HG02970 (cell line): ENCODE results near the gene POLD2.

Experiments used
- ATAC-seq: cut with Tn5 transposase; IDR thresholded peaks from one replicate; pipeline ENCODE4 v1.9.1; 2021; ENCODE audit warnings: mild to moderate bottlenecking, moderate library complexity, moderate number of reproducible peaks; ENCODE audit not compliant: unreplicated experiment, low FRiP score

POLD2 gene

DNA sequence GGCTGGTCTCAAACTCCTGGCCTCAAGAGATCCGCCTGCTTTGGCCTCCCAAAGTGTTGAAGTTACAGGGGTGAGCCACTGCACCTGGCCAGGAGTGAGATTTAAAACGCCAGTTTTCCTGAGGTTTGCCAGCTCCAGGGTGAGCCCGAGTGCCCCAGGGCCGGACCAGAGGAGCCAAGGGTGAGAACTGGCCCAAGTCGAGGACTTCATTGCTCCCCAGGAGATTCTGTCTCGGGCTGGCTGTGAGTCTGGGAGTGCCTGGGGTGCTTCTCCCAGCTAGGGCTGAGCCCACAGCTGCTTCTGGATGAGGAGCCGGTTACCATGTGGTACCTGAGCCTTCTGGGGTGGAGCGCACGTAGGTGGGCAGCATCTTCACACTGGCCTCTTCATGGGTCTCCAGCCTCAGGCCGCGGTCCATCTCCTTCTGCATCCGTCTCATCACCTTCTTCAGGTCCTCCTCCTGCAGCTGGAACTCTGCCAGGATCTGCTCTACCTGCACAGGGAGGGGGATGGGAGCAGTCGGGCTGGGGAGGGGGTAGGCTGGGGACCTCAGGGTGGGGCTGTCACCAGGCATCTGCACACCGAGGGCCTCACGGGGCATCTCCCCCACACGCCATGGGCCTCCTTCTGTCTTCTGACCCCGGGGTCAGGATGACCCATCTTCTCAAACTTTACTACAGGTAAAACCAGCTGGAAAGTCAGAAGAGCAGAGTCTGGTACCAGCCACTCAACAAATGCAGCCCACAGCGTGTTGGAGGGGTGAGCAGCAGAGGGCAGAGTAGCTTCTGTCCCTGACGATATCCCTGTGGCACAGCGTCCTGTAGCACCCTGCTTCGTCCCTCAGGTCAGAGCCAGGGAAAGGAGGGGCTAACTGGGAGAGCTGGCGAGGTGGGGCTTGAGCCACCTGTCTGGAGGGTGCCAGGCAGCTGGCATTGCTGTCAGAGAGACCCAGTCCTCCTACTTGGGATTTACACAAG lies 29.9 kb upstream of the POLD2 start:
- no peak for ATAC-seq

DNA sequence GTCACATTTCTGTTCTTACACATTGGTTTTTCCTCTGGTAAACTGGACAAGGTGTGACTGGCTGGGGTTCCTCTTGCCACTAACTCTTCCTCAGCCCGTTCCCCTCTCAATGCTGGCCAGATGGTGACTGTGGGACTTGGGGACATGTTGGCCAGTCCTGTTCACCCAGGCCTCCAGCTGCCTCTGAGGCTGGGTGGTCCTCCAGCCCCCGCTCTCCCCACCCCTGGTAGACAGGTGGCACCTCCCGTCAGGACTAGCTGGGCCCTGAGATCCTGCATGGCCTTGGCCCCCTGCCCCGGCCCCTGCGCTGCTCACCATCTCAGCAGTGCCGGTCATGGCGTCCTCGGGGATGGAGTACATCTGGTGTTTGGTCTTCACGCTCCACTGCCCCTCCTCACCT lies 28.6 kb upstream of the POLD2 start:
- no peak for ATAC-seq

DNA sequence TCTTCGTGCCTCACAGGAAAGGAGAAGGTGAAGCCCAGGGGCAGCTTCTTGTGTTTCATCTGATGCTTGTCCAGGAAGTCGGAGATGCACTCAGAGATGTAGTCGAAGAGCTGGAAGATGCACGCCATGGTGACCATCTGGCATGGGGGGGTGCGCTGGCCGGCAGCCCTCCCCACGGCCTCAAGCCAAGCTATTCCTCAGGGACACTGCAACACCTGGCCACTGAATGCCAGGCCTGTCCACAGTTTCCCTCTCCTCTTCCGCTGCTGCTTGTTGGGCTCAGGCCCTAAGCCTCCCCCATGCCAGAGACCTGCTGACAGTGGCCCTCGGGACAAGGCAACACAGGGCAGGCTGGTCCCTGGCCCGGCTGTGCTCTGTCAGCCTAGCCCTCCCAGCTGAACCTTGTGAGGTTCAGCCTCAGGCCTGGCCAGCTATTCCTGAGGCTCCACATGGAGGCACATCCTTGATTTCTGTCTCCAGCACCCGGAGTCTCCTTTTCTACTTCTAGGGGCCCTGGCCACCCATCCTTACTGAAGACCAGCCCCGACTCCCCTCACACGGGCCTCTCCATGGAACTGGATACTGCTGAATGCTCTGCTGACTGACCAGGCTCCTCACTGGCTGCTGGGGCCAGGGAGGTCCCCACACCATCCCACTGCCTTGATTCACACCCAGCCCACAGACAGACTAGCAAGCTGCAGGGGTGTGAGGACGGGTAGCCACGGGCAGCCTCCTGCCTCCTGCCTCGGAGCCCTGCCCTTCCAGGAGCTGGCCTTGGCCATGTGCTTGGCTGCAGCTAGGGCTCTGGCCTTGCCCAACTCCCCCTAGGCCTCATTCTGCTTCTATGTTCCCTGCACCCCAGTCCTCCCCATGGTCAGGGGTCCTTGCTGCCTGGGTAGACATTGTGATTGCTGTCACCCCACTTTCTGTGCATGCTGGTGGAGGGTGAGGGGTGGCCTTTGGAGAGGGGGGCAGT lies 27.9 kb upstream of the POLD2 start:
- no peak for ATAC-seq

DNA sequence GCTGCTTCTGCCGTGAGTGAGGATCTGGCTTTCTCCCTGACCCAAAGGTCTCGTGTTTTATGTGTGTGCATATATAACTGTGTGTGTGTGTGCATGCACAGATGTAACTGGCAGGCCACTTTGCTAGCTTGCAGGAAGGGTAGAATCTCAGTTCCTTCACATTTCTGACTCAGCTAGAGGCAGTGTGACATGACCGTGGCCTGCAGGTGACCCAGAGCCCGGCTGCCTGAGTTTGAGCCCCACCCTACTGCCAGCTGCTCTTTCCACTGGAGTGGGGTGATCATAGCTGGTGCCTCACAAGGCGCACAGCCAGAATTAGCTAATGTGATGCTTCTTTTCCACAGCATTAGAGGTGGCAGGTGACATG lies 27.1 kb upstream of the POLD2 start:
- ATAC-seq = no peak

DNA sequence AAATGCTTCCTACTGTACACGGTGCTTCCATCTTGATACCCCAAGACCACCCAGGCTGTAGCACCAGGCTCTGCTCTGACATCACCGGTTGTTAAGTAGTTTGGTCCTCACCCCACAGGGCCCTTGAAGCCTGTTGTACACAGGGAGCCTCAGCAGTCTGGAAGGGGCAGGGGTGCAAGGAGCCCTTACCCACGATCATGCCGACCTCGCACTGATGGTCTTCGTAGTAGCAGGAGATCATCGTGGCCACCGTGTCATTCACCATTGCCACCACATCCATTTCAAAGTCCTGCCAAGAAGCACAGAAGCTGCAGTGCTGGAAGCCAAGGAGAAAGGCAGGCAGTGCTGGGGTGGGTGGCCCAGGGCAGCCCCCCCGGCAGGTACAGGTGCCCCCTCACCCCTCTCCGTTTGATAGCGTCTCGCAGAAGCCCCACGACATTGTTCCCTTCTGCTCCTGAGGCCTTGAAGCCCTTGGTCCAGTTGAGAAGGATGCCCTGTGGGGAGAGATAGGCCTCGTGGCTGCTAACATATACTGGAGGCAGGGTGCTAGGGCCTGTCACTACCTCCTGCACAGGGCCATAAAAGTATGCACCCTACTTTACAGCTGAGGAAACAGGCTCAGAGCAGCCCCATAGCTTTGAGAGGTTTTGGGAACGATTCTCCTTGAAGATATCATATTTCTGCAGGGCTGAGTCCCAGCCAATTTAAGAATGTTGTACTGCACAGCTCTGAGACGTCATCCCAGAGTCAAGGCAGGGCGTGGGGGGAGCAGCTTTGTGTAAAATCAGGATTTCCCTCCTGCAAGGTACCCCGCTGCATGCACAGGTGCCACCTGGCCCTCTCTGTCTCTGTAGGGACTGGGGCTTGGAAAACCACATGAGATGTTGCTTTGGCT lies 26.5 kb upstream of the POLD2 start:
- ATAC-seq = no peak

DNA sequence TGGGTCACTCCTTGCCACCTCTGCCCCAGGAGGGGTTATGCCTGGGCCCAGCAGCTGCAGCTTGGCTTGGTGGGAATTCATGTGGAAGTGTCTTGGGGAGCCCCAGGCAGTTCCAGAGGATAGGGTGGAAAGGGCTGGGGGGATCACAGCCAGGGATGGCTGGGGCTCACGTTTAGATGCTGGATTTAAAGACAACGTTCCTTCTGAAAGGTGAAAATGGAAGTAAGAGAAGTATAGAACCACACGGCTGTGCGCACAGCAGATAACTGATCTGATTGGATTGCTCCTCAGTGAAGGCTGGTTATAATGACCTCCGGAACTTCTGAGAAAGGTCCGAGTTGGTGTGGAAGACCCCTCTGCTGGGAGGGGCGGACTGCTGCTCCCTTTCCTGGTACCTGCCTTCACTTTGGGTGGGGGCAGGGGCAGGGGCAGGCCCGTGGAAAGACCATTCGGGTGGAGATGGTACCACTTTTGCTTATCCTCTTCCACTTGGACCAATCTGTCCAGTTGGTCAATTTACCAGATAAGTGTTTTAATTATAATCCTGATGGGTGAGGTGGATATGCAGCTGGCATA lies 25.7 kb upstream of the POLD2 start:
- ATAC-seq = no peak

DNA sequence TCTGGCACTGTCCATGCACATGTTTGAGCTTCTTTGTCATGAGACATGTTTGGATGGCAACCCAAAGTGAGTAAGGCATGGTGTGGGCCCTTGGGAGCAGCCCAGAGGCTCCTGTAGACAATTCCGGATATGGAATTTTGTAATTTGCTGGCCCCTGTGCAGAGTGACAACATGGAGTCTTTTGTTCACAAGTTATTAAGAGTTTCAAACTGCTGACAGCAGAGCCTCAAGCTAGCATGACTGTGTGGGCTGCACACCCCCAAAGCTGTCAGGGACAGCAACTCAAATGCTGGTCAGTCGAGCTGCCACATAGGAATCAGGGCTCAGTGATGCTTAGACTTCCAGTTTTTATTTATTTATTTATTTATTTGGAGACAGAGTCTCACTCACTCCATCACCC lies 24.8 kb upstream of the POLD2 start:
- no peak for ATAC-seq

DNA sequence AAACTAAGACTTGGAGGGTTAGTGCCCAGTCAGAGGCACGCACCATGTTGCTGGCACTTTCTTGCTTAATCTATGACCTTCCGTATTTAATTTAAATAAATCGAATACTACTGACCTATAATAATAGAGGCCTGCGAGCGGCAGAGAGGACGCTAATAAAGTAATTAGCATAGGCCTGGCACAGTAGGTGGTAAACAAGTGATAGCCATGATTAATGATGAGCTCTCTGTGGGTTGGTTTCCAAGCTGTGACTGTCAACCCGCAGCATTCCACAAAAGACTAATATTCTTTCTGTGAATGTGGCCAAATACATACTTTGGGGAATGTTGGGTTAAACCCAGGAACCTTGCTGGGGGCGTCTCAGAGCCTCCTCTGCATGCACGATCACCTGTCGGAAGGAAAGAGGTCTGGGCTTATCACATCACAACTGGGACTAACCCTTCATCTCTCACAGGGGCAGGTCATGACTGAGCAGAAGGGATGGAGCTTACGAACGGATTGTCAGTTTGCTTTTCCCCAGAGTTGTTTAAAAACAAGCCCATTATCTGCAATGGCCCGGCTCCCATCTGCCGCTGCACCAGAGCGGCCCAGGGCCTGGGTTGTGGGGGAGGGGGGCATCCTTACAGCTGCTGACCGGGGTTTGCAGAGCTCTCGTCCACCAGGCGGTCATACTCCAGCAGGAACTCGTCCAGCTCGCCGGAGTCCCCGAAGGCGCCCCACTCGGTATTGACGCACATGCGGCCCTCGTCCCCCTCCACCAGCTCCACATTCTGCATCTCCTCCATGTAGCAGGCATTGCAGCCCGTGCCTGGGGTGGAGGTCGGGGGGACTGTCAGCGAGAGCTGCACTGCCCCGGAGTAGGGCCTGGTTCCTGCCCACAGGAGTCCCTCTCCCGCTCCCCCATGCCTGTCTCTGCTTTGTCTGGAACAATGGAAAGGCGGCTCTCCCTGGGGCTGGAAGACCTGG lies 24.0 kb upstream of the POLD2 start:
- ATAC-seq = no peak

DNA sequence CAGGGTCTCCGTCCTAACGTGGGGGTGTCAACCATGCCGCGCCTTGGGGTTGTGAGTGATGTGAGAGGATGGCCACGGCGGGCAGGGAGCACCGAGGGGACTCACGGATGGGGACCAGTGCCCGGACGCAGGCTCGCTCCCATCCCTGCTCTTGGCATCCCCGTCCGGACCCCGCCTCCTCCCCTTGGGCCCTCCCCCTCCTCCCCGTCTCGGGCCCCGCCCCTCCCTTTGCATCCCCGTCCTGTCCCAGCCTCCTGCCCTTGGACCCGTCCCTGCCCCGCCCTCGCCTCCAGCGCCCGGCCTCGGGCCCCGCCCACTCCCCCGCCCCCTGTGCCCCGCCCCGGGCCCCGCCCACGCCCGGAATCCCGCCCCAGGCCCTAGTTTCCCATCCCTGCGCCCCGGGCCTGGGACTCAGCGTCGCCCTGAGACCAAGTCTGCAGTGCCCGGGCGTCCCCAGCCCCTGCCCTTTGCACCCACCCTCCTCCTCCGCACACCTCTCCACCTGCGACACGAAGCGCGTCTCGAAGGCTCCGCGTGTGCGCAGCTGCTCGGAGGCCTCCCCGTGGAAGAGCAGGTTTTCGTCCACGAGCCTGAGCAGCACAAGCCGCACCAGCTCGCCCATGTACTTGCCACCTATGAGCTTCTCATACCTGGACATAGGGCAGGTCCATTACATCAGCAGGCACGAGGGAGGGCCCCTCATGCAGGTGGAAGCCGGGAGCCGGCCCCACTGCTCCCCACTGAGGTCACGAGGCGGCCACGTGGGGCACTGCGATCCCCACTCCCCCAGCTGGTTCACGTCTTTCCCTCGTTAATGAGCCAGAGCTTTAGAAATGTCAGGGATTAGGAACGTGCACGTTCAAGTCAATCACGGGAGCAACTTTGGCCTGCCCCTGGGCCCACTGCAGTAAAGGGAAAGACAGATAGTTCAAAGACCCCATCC lies 22.9 kb upstream of the POLD2 start:
- no peak for ATAC-seq

DNA sequence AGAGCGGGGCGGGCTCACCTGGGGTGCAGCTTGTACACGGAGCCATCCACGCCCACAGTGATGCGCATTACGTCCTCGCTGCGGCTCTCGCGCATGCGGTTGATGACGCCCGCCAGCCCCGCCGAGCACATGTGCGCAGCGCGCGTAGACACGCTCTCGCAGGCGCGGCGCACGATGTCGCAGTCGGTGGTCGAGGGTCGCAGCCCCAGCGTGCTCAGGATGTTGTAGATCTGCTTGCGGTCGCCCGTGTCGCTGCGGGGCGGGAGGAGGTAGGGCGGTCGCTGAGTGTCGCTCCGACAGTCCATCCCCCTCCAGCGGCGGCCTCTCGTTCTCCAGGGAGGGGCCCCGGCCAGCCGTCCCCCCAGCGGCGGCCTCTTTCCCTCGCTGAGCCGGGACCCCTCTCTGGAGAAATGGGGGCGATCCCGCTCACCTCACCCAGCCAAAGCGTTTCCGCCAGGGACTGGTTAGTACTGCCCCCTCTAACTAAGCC lies 22.2 kb upstream of the POLD2 start:
- no peak for ATAC-seq

DNA sequence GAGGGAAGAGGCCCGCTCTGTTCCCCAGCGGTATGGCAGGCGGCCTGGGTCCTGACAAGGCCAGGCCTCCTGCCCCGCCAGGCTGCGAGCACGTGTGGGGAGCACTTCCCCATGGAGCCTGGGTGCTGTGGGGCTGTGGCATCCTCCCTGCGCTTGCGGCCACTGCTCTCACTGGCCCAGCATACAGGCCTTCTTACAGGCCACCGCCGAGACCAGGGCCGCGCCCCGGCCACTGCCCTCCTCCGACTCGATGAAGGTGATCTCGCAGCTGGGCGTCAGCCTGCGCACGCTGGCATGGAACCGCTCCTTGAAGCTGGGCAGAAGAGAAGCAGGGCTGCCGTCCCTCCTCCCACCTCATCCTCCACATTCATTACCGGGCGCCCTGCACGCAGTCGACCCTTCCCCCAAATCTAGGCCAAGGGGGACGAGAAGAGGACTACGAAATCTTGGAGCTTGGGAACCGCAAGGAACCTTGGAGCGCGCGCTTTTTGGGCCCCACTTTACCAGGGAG lies 21.7 kb upstream of the POLD2 start:
- ATAC-seq = no peak

DNA sequence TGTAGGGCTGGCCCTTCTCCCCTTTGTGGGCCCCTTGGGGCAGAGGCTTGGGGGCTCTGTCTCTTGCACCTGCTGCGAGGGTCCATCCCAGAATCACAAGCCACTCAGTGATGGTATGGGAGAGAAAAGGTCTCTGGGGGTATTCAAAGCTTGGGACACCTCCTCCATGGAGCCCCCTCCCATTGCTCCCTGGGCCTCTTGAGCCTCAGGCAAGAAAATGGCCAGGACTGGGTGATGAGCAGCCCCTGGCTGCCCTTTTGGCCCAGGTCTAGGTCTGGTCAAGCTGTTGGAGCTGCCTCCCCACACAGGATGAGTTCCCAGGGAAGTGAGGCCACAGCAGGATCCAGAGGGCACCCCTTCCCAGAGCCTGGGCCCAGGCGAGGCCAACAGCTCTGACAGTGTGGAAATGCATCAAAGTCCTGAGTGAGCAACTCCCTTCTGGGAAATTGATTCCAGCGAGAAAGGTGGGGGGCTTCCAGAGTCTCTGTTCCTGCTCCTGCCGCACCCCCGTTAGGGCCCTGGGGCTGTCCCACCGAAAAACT lies 21.1 kb upstream of the POLD2 start:
- no peak for ATAC-seq

DNA sequence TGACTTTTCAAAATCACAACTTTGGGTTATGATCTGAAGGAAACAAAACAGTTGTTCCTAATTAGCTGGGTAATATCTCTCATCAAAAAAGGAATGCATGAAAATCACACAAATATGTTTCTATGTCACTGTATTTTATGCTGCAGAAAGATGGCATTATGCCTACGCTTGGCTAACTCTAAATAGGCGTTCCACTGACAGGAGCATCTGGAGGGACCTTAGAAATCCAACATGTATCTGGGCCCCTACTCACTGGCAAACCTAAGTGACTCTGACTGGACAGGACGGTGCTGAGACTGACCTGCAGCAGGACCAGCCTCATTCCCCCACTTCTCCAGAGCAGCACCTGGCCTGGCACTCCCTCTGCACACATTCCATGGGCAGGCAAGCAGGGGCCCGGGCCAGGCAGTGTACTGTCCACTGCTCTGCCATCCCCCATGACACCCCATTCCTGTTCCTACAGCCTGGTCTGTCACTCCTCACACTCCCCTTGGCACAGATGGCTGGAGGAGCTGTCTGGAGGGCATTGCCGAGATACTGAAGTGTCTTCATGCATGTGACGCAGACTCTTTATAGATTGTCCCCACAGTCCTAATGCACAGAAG lies 20.4 kb upstream of the POLD2 start:
- no peak for ATAC-seq

DNA sequence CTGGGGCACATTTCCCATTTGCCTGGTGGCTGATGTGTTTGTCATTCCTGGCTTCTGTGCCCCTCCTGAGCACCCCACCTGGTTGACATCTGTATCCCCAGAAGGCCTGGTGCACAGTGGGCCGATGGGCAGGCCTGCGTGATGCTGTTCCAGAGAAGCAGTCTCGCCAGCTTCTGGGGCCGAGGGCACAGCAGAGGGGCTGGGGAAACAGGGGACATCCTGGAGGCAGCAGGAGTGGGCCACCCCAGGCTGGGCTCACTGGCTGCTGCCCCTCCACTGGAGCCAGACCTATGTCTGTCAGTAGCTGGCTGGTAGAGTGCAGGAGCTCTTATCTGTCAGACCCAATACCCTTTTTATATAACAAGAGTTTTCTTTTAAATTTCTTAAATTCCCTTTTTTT lies 18.7 kb upstream of the POLD2 start:
- ATAC-seq = no peak

DNA sequence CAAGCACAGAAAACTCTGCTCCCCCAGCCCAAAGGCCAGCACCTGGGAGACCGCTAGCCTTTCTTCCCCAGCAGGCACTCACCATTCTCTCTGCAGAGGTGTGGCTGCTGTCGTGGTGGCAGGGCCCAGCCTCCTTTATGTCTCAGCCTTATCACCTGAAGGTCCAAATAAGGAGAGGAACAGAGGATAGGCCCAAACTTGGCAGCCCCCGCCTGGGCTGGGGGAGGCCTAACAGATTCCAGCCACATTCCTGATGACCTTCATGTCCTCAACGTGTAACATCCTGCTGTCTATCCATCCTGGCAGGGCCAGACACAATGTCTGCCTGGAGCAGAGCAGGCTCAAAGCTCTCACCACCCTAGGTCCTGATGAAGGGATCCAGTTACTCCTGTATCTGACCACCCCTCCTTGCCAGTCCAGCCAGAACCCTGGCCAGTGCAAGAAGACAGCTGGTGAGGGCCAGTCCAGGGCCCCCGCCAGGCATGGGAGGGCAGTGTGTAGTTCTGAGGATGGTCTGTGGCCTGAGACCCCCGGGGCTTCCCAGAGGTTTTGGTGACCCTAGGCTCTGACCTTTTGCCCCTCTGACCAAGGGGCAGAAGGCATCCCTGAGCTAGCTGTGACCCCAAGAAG lies 18.0 kb upstream of the POLD2 start, which contains the start of gene MYL7:
Gene MYL7, minus strand, starts transcription at position 112 of the 630 bp plus-strand sequence. Its CDS starts 27 bp downstream, at position 85.
- ATAC-seq = no peak

DNA sequence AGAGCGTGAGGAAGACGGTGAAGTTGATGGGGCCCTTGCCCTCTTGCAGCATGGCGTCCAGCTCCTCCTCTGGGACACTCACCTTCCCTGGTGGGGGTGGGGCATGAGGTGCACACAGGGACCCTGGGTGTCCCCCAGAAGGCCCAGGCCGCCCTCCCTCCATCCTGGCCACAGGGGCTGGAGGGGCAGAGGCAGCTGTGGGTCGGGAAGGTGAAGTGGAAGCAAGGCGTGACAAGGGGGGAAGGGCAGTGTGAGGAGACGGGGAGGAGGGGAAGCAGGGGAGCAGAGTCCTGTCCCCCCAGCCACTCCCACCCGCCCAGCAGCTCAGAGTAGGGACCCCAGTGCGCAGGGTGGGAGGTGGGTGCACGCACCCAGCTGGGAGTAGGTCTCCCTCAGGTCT lies 17.0 kb upstream of the POLD2 start:
- no peak for ATAC-seq
